A172 (cell line): ENCODE measurements around the gene FLCN. TPM values are rescaled to one million over a fixed set of nuclear protein-coding genes. Genes with fewer than 3 reads are reported as not detected.

Experiments
- DNase-seq: peaks from one replicate; pipeline ENCODE4 v3.0.0-alpha.2; 2015; ENCODE audit warnings: low spot score
- total RNA-seq: library from RNA; depleted of rRNA; stranded (reverse); fragments of >200 nt; shearing (Covaris generic); gene quantifications from 2 replicates; pipeline ENCODE4 v1.2.3, GENCODE V29; 2014; rRNA removed

Gene FLCN
- total RNA-seq, 1 experiment from 2014 or later: 78.1 TPM

DNA sequence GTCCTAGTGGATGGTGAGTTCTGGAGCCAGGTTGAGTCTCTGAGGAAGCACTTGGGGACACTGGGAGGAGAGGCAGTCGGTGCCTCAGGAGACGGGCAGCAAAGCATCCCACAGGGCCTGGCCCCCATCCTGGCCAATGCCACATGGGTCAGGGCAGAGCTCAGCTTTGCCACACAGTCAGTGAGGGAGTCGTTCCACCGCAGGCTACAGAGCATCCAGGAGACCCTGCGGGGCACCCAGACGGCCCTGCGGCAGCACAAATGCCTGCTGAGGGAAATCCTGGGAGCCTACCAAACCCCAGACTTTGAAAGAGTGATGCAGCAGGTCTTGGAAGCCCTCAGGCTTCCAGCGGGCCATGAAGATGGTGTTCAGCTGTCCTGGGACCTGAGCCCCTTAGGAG, 70.5 kb downstream of the FLCN start:
- DNase-seq: no peak

DNA sequence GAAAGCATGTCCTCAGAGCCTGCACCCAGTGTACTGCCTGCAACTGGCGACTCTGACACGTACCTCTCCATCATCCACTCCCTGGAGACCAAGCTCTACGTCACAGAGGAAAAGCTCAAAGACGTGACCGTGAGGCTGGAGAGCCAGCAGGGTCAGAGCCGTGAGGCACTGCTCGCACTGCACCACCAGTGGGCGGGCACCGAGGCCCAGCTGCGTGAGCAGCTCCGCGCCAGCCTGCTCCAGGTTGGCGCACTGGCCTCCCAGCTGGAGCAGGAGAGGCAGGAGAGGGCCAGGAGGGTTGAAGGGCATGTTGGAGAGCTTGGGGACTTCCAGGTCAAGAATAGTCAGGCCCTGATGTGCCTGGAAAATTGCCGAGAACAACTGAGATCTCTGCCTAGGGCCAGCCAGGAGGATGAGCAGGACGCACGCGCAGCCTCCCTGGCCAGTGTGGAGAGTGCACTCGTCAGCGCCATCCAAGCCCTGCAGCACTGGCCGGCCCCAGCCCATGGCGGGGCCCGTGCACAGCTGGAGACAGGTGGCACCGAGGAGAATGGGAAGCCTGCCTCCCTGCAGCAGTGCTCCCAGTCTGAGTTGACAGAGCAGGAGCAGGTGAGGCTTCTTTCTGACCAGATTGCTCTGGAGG, 71.2 kb downstream of the FLCN start:
- no peak for DNase-seq

DNA sequence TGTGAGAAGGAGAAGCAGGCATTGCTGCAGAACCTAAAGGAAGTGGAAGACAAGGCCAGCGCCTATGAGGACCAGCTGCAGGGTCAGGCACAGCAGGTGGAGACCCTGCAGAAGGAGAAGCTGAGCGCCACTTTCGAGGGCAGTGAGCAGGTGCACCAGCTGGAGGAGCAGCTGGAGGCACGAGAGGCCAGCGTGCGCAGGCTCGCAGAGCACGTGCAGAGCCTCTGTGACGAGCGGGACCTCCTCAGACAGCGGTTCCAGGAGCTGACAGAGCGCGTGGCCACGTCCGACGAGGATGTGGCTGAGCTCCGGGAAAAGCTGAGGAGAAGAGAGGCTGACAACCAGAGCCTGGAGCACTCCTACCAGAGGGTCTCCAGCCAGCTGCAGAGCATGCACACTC, 72.3 kb downstream of the FLCN start:
- DNase-seq: no peak

DNA sequence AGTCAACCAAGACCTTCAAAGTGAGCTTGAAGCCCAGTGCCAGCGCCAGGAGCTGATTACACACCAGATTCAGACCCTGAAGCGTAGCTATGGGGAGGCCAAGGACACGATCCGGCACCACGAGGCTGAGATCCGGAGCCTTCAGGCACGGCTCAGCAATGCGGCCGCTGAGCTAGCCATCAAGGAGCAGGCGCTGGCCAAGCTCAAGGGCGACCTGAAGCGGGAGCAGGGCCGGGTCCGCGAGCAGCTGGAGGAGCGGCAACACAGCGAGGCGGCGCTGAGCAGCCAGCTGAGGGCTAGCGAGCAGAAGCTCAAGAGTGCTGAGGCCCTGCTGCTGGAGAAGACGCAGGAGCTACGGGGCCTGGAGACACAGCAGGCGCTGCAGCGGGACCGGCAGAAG, 72.8 kb downstream of the FLCN start:
- DNase-seq: no peak

Other genes starting within 250 kb of the FLCN start
- 295 and 299 TPM in 2 replicates for gene MPRIP, start 194.7 kb downstream of the FLCN start, total RNA-seq
- 10.8 and 15.1 TPM in 2 replicates for gene PLD6, start 30.8 kb downstream of the FLCN start, total RNA-seq
- gene COPS3, start 44.1 kb upstream of the FLCN start, total RNA-seq: 292 and 308 TPM in 2 replicates
- 12.3 and 12.7 TPM in 2 replicates for gene NT5M, start 66.2 kb upstream of the FLCN start, total RNA-seq
- 6.4 and 9.9 TPM in 2 replicates for gene MED9, start 239.8 kb upstream of the FLCN start, total RNA-seq